HG03280 (cell line): ENCODE data around the gene MB21D2.
"Not testable (repeated sequence)": the region's sequence is repeated elsewhere in the genome, so short reads cannot be mapped to it uniquely, and the experiment has no call there.

Experiments
- ATAC-seq: cut with Tn5 transposase; IDR thresholded peaks from one replicate; pipeline ENCODE4 v1.9.1; 2021; ENCODE audit warnings: mild to moderate bottlenecking, moderate library complexity; ENCODE audit not compliant: unreplicated experiment

The MB21D2 gene, protein sequence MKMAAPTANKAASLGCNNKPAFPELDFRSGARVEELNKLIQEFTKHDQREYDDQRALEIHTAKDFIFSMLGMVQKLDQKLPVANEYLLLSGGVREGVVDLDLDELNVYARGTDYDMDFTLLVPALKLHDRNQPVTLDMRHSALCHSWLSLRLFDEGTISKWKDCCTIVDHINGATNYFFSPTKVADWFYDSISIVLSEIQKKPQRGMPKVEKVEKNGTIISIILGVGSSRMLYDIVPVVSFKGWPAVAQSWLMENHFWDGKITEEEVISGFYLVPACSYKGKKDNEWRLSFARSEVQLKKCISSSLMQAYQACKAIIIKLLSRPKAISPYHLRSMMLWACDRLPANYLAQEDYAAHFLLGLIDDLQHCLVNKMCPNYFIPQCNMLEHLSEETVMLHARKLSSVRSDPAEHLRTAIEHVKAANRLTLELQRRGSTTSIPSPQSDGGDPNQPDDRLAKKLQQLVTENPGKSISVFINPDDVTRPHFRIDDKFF

DNA sequence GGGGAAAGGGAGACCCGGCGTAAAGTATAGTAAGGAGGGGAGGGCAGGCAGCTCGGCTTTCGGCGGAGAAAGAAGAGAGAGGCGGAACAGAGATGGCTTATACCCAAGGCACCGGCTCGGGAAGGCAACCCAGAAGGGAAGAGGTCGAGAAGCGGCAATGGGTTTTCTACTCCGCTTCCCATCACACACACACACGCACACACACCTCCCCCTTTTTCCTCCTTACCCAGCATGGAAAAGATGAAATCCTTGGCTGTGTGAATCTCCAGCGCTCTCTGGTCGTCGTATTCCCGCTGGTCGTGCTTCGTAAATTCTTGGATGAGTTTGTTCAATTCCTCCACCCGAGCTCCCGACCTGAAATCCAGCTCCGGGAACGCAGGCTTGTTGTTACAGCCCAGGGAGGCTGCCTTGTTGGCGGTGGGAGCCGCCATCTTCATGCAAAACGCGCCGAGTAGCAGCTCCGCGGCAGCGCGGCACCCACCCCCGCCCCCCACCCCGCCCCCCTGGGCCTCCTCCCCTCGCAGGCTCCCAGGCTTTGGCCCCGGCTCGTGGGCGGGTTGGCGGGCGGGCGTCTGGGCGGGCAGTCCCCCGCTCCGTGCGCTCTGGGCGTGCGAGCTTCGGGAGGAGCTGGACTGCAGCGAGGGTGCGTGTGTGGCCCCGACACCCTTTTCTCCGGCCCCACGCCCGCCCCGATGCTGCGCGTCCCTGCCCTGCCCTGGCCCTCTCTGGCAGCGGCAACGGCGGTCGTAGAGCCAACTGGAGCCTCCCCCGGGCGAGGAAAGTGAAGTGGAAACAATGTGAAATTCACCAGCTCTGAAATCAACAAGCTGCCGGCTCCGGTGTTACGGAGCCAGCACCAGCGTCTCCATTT, at the start of gene MB21D2:
MB21D2 (minus strand) TSS at position 453 of the 871 bp plus-strand sequence; CDS start at position 437, 16 bp downstream.
- ATAC-seq = peak; percentile 67

DNA sequence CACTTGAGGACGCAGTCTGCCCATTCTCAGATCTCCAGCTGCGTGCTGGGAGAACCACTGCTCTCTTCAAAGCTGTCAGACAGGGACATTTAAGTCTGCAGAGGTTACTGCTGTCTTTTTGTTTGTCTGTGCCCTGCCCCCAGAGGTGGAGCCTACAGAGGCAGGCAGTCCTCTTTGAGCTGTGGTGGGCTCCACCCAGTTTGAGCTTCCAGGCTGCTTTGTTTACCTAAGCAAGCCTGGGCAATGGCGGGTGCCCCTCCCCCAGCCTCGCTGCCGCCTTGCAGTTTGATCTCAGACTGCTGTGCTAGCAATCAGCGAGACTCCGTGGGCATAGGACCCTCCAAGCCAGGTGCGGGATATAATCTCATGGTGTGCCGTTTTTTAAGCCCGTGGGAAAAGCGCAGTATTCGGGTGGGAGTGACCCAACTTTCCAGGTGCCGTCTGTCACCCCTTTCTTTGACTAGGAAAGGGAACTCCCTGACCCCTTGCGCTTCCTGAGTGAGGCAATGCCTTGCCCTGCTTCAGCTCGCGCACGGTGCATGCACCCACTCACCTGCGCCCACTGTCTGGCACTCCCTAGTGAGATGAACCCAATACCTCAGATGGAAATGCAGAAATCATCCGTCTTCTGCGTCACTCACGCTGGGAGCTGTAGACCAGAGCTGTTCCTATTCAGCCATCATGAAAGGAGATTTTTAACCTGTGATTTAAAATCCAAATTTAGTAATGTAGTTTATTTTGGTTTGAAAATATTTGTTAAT, 47.5 kb upstream of the MB21D2 start:
- not testable (repeated sequence) for ATAC-seq

DNA sequence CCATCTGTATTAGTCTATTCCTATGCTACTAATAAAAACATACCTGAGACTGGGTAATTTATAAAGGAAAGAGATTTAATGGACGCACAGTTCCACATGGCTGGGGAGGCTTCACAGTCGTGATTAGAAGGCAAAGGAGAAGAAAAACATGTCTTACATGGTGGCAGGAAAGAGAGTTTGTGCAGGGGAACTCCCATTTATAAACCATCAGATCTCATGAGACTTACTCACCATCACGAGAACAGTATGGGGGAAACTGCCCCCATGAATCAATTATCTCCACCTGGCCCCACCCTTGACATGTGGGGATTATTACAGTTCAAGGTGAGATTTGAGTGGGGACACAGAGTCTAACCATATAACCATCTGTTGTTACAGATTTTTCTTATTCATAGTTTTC, 42.1 kb upstream of the MB21D2 start:
- ATAC-seq = no peak

DNA sequence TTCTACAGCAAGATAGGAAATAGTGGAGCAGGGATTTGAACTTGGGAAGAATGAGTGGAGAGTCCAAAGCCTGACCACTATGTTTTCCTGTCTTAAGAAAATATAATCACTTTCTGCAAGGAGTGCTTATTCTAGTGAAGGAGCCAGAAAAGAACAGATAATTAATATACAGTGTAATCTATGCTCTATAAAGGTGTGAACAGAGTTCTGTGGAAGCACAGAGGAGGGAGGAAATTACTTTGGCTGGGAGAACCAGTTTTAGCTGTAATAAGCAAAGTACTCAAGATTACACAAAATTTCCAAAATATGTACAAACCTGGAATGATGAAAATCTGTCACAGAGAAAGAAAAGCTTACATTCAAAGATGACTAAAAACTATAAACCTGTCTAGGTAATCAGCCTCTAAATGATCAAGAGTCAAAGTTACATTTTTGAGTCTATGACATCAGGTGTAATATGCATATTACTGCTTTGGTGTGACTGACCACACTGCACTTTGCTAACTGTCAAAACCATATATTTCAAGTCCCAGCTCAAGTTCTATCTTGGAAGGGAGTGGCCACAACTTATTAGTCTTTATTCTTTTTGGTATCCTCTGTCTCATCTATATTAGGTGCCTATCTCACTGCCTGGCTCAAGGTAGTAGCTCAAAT, 40.7 kb upstream of the MB21D2 start:
- ATAC-seq = no peak

DNA sequence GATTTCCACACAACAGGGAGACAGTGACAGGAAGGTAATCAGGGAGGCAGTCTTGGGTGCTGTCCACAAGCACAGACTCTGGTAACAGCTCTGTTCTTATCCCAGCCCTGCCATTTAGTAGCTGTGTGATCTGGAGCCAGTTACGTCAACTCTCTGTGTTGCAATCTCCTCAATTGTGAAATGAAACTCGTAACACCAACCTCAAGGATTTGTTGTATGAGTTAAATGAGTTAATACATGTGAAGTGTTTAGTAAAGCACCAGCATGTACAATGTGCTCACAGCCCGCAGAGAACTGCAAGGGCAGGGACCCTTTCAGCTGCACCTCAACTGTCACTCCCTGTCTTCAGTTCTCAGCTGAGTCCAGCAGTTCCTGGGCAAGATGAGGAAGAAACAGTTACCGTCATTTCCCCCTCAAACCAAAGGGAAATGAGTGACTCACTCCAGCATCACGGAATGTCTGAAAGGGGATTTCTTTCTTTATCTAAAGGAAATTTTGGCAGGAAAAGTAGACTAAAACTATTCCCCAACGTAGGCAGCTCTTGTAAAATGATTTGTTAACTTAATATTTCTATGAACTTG, 39.9 kb upstream of the MB21D2 start:
- no peak for ATAC-seq

DNA sequence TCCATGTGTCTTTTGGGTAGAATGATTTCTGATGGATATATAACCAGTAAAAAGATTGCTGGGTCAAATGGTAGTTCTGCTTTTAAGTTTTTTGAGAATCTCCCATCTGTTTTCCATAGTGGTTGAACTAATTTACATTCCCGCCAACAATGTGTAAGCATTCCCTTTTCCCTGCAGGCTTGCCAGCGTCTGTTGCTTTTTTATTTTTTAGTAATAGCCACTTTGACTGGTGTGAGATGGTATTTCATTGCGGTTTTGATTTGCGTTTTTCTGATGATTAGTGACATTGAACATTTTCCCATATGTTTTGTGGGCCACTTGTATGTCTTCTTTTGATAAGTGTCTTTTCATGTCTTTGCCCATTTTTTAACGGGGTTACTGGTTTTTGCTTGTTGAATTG, 36.3 kb upstream of the MB21D2 start:
- no peak for ATAC-seq

DNA sequence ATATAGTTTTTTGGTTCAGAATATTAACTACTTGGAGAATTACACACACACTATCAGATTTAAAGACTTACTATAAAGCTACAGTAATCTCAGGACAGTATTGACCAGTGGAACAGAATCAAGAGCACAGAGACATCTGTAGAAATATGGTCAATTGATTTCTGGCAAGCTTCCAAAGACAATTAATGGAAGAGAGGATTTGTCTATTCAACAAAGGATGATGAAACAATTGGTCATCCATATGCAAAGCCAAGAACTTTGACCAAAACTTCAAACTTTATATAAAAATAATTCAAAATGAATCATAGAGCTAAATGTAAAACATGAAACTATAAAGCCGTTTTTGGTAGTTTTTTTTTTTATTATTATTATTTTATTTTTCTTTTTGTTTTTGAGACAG, 29.8 kb upstream of the MB21D2 start:
- ATAC-seq = no peak

DNA sequence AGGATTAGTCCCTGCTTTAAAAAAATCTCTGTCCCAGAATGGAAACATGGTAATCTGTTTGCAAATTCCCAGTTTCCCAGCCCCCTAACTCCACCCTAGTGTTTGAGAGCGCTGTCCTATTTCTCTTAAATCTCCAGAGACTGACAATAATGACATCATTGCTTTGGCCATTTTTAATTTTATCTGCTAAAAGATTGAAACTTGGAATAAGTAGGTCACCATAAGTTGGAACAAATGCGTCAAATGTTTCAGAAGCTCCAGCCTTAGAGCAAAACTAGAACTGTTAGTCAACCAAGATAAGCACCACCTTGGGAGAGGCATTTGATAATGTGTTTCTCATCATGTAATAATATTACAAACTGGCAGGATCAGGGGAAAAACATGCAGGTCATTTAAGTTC, 25.7 kb upstream of the MB21D2 start:
- ATAC-seq = no peak

DNA sequence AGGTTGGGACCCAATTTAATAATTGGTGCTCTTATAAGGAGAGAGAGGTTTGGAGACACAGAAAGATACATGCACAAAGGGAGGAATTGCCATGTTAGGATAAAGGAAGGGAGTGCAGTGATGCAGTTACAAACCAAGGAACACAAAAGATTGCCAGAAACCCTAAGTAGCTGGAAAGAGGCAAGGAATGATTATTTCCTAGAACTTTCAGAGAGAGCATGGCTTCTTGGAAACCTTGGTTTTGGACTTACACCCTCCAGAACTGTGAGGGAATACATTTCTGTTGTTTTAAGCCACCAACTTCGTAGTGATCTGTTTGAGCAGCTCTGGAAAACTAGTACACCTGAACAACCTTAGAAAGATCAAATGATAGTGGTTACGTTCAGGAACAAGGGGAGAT, 25.0 kb upstream of the MB21D2 start:
- no peak for ATAC-seq

DNA sequence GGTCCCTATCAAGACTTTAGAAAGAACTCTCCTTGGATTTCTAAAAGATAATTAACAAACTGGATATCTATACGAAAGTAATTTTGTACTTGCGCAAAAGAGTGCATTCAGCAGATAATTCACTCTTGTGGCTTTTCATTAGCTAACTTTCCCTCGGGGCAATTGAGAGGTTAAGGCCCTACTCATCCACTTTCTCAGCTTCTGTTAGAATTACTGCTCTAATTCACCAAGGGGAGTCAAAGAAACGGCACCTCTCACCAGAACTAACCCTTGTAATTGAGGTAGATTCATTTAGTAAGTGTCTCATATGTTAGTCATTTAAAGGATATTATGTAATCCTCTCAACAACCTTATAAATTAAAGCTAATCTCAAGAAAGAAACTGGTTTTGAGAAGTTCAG, 22.5 kb upstream of the MB21D2 start:
- ATAC-seq = no peak

DNA sequence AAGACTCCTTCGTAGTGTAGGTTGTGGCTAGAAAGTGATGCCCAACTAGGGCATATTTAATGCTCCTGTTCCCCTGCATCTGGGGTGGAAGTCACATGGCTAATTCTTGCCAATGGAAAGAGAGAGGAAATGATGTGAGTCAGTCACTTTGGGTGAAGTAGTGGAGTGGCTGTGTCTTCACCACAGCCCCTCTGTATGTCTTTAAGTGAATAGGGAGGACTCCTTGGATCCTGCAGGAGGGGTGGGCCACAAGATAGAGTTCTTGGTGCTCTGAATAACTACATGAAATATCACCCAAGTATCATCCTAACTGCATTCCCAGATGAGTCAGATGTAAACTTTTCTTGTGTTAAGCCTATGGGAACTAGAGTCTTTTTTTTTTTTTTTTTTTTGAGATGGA, 17.8 kb upstream of the MB21D2 start:
- ATAC-seq = no peak

DNA sequence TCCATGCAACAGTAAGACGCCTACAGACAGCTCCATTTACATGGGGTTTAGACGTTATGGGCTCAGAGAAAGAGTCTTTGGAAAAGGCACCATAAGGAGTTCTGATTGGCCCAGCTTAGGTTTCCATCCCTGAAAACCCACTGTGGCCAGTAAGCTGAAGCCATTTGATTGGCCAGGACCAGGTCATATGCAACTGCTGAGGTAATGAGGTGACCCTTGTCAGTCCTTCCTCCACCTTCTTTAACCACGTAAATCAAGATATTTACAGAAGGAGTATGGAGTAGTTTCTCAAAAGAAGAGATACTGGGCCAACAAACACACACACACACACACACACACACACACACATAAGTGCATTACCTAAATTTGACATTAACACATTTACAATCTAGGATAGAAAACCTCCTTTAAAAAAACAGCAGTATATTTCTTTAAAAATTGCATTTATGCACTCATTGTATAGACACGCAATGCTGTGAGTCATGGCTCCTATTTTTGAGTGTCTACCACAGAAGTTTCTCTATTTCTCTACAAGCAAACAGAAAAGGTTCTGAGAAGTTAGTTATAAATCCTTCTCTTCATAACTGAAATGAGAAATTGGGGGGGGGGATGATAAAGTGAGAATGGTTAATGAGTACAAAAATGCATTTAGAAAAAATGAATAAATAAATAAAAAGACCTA, 16.3 kb upstream of the MB21D2 start:
- no peak for ATAC-seq

DNA sequence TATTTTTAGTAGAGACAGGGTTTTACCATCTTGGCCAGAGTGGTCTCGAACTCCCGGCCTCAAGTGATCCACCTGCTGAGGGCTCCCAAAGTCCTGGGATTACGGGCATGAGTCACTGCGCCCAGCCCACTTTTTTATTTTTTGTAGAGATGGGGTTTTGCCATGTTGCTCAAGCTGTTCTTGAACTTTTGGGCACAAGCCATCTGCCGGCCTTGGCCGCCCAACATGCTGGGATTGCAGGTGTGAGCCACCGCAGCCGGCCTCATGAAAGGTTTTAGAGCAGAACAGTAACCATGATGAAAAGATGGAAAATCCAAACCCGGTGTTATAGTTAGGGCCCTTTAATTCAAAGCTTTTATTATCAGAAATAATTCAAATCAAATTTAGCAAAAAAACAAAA, 15.6 kb upstream of the MB21D2 start:
- ATAC-seq = no peak

DNA sequence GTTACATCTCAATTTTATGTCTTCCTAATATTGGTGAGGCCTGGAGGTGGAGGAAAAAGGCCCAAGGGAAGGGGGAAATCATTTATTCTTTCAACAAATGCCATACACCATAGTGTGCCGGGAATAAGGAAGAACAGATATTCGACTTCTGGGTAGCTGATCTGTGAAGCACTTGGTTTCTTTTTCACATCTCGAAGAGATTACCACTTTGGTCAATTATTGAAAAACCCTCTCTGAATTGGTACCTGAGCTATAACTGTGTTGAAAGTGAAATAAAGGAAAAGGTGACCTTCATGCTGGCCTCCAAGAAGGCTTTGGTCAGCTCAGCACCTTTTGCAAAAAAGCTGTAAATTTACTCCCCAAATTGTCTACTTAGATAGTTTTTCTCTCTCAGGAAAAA, 14.2 kb upstream of the MB21D2 start:
- ATAC-seq = no peak

DNA sequence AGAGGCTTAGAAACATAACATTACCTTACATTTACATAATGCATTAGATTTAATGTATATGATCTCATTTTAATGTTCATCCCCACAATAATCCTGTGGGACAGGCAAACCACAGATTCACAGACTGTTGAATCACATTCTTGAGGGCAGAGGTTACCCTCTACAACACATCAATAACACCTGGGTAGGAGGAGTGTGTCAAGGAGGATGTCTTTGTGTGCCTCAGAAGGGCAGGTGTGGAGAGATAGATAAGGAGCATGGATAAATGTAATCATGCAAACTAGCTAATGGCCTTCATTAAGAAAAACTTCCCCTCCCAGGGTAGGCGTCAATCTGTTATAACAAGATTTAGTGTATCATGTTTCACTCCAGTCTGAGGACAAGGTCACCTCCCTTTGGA, 12.9 kb upstream of the MB21D2 start:
- ATAC-seq = no peak

DNA sequence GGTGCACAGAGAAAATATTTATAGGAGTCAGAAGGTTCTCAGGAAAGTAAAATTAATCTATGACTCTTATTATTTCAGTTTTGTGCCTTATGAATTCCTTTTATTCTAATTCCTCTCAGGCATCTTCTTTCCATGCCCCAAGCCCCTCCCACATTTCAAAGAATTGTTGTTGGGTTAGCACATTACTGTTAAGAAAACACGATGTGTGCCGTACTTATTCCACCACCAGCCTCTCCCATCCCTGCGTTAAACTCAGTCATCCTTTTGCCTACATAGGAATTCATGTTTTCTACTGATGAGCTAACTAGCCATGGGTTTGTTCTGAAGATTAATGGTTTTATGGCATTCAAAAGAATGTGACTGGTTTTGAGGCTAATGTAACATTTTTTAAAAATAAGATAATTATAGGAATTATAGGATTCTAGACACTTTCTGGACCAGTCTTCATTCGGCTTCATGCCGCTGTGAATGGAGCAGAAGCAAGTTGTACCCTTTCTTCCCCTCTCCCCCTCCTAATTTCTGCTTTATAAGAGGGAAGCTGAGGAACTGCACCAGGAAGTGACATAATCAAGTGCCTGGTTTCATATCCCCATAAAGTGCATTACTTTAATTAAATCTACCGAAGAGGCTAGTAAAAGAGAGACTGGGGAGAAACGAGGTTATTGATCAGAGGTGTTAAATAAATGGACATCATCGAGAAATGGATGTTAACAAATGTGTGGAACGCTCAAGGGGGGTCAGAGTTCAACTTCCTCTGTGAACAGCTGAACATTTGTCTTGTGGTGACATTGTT, 12.3 kb upstream of the MB21D2 start:
- ATAC-seq = no peak

DNA sequence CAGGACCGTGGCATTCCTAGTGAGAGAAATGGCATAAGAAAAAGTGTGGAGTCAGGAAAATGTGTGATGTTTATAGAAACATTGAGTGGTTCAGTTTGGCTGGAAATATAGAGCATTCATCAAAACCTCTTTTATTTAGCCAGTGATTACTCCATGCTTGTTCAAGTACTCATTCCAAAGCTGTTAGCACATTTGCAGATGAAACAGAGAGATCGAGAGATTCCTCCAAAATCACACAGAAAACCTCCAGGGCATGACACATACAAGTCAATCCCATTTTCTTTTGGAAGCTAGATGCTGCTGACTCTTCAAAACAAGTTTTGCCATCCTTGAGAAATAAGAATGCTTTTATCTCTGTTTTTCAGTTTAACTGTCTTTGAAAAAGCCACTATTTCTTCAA, 11.5 kb upstream of the MB21D2 start:
- no peak for ATAC-seq

DNA sequence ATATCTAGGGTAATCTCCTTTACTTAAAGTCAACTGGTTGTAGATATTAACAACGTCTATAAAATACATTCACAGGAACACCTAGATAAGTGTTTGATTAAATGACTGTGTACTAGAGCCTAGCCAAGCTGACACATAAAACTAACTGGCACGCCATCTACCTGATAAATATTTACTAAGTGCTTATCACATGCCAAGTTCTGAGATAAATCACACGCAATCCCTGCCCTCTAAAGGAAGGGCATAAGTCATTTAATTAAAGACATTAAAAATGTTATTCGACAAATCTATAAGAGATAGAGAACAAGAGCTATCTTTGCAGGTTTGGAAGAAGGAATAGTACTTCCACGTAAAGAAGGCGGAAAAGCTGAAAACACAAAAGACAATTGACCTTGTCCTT, 11.1 kb upstream of the MB21D2 start:
- ATAC-seq = no peak

DNA sequence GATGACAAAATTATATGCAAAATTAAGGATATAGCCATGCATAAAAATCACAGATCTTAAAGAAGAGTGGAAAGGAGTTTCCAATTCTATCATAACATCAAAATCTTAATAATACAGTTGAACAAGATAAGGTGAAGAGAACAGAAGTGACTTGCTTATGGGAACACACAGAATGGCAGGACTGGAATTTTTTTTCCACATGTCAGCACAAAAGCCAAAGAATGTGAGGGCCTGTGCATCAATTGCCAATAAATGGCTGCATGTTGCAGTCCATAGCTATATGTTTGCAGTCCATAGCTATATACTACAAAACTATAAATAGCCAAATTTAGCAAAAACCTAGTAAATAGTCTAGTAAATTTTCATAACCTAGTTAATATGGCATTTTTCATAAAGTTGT, 10.4 kb upstream of the MB21D2 start:
- ATAC-seq = no peak
